Activated CD4-positive, alpha-beta T cell treated with anti-CD3 and anti-CD28 coated beads, Interleukin-2, amount 10 ng/mL, durations not matched to agents 24 days and 14 days (primary cell): ENCODE data around the gene MSANTD1. TPM values are rescaled to one million over a fixed set of nuclear protein-coding genes. Genes with fewer than 3 reads are reported as not detected.

ENCODE experiments used
- DNase-seq: peaks from one replicate; pipeline ENCODE4 v3.0.0; 2022
- H3K27ac Mint-ChIP-seq: one replicate; pipeline ENCODE4 v1.8.0; 2022; ENCODE audit warnings: mild to moderate bottlenecking, mixed read lengths
- H3K27me3 Mint-ChIP-seq: one replicate; pipeline ENCODE4 v1.8.0; 2022; ENCODE audit warnings: mixed read lengths
- H3K36me3 Mint-ChIP-seq: one replicate; pipeline ENCODE4 v1.8.0; 2022; ENCODE audit warnings: low read depth, mild to moderate bottlenecking, mixed read lengths
- H3K4me1 Mint-ChIP-seq: one replicate; pipeline ENCODE4 v1.8.0; 2021; ENCODE audit warnings: mixed read lengths
- H3K4me3 Mint-ChIP-seq: one replicate; pipeline ENCODE4 v1.8.0; 2022; ENCODE audit warnings: mild to moderate bottlenecking, moderate library complexity, mixed read lengths
- H3K9me3 Mint-ChIP-seq: one replicate; pipeline ENCODE4 v1.8.0; 2021; ENCODE audit warnings: mixed read lengths
- intact Hi-C: fragments of 100-400 bp; cut with micrococcal nuclease; formaldehyde crosslinking; loops from one replicate; pipeline ENCODE4 v1.15.1; 2023
- total RNA-seq: library from RNA; stranded (reverse); gene quantifications from 2 replicates; pipeline ENCODE4 v1.2.3, GENCODE V29; 2022

Gene MSANTD1
- total RNA-seq, 1 donor from 2014 or later: 0.70 TPM

GRCh38 chr4:3286335-3287175 lies 37.6 kb downstream of the MSANTD1 start:
- no peak overlapping the region for H3K27ac Mint-ChIP-seq
- intact Hi-C loops: no loop called here
- DNase-seq: no peak
- H3K4me1 Mint-ChIP-seq: peaks cover 2% of the 10 kb centered on the region
- peaks cover 25% of the 10 kb centered on the region for H3K27me3 Mint-ChIP-seq
- H3K4me3 Mint-ChIP-seq: no peak overlapping the region
- H3K36me3 Mint-ChIP-seq: no peaks in the 10 kb centered on the region
- H3K9me3 Mint-ChIP-seq: no peaks in the 10 kb centered on the region

GRCh38 chr4:3287271-3287971 lies 38.5 kb downstream of the MSANTD1 start:
- H3K27ac Mint-ChIP-seq: no peak overlapping the region
- peaks cover 29% of the 10 kb centered on the region for H3K27me3 Mint-ChIP-seq
- H3K9me3 Mint-ChIP-seq: no peaks in the 10 kb centered on the region
- intact Hi-C loops: no loop called here
- peaks cover 6% of the 10 kb centered on the region for H3K4me1 Mint-ChIP-seq
- H3K36me3 Mint-ChIP-seq: no peaks in the 10 kb centered on the region
- DNase-seq: no peak
- no peak overlapping the region for H3K4me3 Mint-ChIP-seq

GRCh38 chr4:3287972-3288570 lies 39.1 kb downstream of the MSANTD1 start:
- no peak for DNase-seq
- peaks cover 29% of the 10 kb centered on the region for H3K27me3 Mint-ChIP-seq
- H3K4me1 Mint-ChIP-seq: peaks cover 6% of the 10 kb centered on the region
- intact Hi-C loops: no loop called here
- no peaks in the 10 kb centered on the region for H3K9me3 Mint-ChIP-seq
- no peaks in the 10 kb centered on the region for H3K36me3 Mint-ChIP-seq
- H3K4me3 Mint-ChIP-seq: no peak overlapping the region
- no peak overlapping the region for H3K27ac Mint-ChIP-seq

GRCh38 chr4:3288571-3289094 lies 39.7 kb downstream of the MSANTD1 start:
- Mint-ChIP-seq H3K27ac (no peak overlapping the region), H3K9me3 (no peaks in the 10 kb centered on the region), H3K36me3 (no peaks in the 10 kb centered on the region), H3K27me3 (peaks cover 32% of the 10 kb centered on the region), H3K4me3 (no peak overlapping the region), H3K4me1 (peaks cover 9% of the 10 kb centered on the region)
- DNase-seq: no peak
- intact Hi-C loops: no loop called here

GRCh38 chr4:3290476-3290875 lies 41.5 kb downstream of the MSANTD1 start:
- Mint-ChIP-seq H3K4me3 (peak overlapping the region; percentile 20), H3K27ac (no peak overlapping the region), H3K9me3 (no peaks in the 10 kb centered on the region), H3K4me1 (peaks cover 13% of the 10 kb centered on the region), H3K27me3 (peaks cover 48% of the 10 kb centered on the region), H3K36me3 (no peaks in the 10 kb centered on the region)
- DNase-seq: no peak
- intact Hi-C loops: loop anchor here (5.0 to 10.0 kb wide), 2 partner anchors 186 to 242 kb away; partner anchors contain the start of gene LRPAP1

GRCh38 chr4:3290889-3291321 lies 41.9 kb downstream of the MSANTD1 start:
- Mint-ChIP-seq H3K4me1 (peaks cover 13% of the 10 kb centered on the region), H3K36me3 (no peaks in the 10 kb centered on the region), H3K27me3 (peaks cover 51% of the 10 kb centered on the region), H3K27ac (no peak overlapping the region), H3K4me3 (peak overlapping the region; percentile 20), H3K9me3 (no peaks in the 10 kb centered on the region)
- DNase-seq: no peak
- intact Hi-C loops: loop anchor here (5.0 to 10.0 kb wide), 2 partner anchors 186 to 241 kb away; partner anchors contain the start of gene LRPAP1

GRCh38 chr4:3291411-3291968 lies 42.5 kb downstream of the MSANTD1 start:
- Mint-ChIP-seq H3K4me1 (peaks cover 13% of the 10 kb centered on the region), H3K27me3 (peaks cover 57% of the 10 kb centered on the region), H3K4me3 (peak overlapping the region; percentile 91), H3K9me3 (no peaks in the 10 kb centered on the region), H3K27ac (peak overlapping the region; percentile 77), H3K36me3 (no peaks in the 10 kb centered on the region)
- DNase-seq: no peak
- intact Hi-C loops: loop anchor here (5.0 to 10.0 kb wide), 2 partner anchors 187 to 241 kb away; partner anchors contain the start of gene LRPAP1

- H3K27me3 Mint-ChIP-seq: peaks cover 58% of the 10 kb centered on the region
Measured at GRCh38 chr4:3291969-3292570, 43.1 kb downstream of the MSANTD1 start.

GRCh38 chr4:3292571-3293400 lies 43.8 kb downstream of the MSANTD1 start, which contains the start of gene RGS12:
RGS12 (plus strand) TSS chr4:3293021; CDS start chr4:3316171, 23,150 bp downstream.
- Mint-ChIP-seq H3K4me1 (peaks cover 13% of the 10 kb centered on the region), H3K9me3 (no peaks in the 10 kb centered on the region), H3K27ac (peak within 1 kb of the TSS; percentile 77), H3K27me3 (peaks cover 64% of the 10 kb centered on the region), H3K36me3 (no peaks in the 10 kb centered on the region), H3K4me3 (peak within 1 kb of the TSS; percentile 91)
- intact Hi-C loops: loop anchor here (1.0 to 10.0 kb wide), 4 partner anchors 90 to 240 kb away; partner anchors contain the start of genes HTT, HTT-AS and LRPAP1
- peak; percentile 95 for DNase-seq

More at GRCh38 chr4:3291969-3292570, 43.1 kb downstream of the MSANTD1 start:
- peak; percentile 81 for DNase-seq
- no peaks in the 10 kb centered on the region for H3K36me3 Mint-ChIP-seq
- peak overlapping the region; percentile 91 for H3K4me3 Mint-ChIP-seq
- H3K4me1 Mint-ChIP-seq: peaks cover 13% of the 10 kb centered on the region
- intact Hi-C loops: loop anchor here (1.0 to 10.0 kb wide), 4 partner anchors 89 to 240 kb away; partner anchors contain the start of genes HTT, HTT-AS and LRPAP1
- peak overlapping the region; percentile 77 for H3K27ac Mint-ChIP-seq
- no peaks in the 10 kb centered on the region for H3K9me3 Mint-ChIP-seq

- peak overlapping the region; percentile 69 for H3K4me3 Mint-ChIP-seq
- no peak for DNase-seq
- peaks cover 13% of the 10 kb centered on the region for H3K4me1 Mint-ChIP-seq
- H3K36me3 Mint-ChIP-seq: no peaks in the 10 kb centered on the region
- intact Hi-C loops: loop anchor here (2.0 to 10.0 kb wide), 3 partner anchors 91 to 239 kb away; partner anchors contain the start of gene LRPAP1
- H3K27ac Mint-ChIP-seq: no peak overlapping the region
- no peaks in the 10 kb centered on the region for H3K9me3 Mint-ChIP-seq
- H3K27me3 Mint-ChIP-seq: peaks cover 70% of the 10 kb centered on the region
Measured at GRCh38 chr4:3293401-3294391, 44.7 kb downstream of the MSANTD1 start.
